ENCODE data around the gene GAS5. TPM values are rescaled to one million over a fixed set of nuclear protein-coding genes. Genes with fewer than 3 reads are reported as not detected.

GAS5 gene
- total RNA-seq, 1 donor from 2014 or later, result 2,249 TPM

- TF ChIP-seq, protein P1, sequence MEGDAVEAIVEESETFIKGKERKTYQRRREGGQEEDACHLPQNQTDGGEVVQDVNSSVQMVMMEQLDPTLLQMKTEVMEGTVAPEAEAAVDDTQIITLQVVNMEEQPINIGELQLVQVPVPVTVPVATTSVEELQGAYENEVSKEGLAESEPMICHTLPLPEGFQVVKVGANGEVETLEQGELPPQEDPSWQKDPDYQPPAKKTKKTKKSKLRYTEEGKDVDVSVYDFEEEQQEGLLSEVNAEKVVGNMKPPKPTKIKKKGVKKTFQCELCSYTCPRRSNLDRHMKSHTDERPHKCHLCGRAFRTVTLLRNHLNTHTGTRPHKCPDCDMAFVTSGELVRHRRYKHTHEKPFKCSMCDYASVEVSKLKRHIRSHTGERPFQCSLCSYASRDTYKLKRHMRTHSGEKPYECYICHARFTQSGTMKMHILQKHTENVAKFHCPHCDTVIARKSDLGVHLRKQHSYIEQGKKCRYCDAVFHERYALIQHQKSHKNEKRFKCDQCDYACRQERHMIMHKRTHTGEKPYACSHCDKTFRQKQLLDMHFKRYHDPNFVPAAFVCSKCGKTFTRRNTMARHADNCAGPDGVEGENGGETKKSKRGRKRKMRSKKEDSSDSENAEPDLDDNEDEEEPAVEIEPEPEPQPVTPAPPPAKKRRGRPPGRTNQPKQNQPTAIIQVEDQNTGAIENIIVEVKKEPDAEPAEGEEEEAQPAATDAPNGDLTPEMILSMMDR (IDR thresholded peaks at IDR 0.05; ENCODE audit: insufficient read depth, low read length, poor library complexity, severe bottlenecking), result no peak
- Histone ChIP-seq H3K4me3 (ENCODE audit: low read depth, low read length) (no peak overlapping the region), H3K36me3 (ENCODE audit: control insufficient read depth, insufficient read depth, low read length) (no peaks in the 10 kb centered on the region), H3K27me3 (ENCODE audit: control insufficient read depth, insufficient read depth, low read length) (no peaks in the 10 kb centered on the region)
- no peak for DNase-seq (ENCODE audit: low read depth)
These were observed 8.9 kb upstream of the GAS5 start for GRCh38 chr1:173876732-173877131.

- TF ChIP-seq, protein P1 (IDR thresholded peaks at IDR 0.05; ENCODE audit: insufficient read depth, low read length, poor library complexity, severe bottlenecking), result no peak
- Histone ChIP-seq H3K4me3 (ENCODE audit: low read depth, low read length) (no peak overlapping the region), H3K36me3 (ENCODE audit: control insufficient read depth, insufficient read depth, low read length) (peaks cover 5% of the 10 kb centered on the region), H3K27me3 (ENCODE audit: control insufficient read depth, insufficient read depth, low read length) (no peaks in the 10 kb centered on the region)
- no peak for DNase-seq (ENCODE audit: low read depth)
These were observed 3.7 kb upstream of the GAS5 start for GRCh38 chr1:173871500-173871899.

DNA sequence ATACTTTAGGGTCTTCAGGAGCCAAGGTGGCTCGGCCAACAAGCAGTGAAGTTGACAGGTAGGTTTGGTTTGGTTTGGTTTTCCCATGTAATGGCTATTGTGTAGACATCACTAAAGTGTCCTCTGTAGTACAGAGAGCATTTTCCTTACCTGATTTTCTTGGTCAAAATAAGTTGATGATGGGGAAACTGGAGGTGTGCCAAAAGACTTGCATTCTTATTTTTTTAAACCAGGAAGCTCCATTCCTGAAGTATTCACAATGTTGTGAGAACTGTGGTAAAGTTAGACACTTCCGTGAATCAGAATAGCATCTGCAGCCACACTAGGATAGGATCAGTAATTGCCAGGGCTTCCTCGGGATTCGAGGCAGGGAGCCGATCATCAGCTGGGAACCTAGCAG, 3.3 kb upstream of the GAS5 start:
- no peak for DNase-seq (ENCODE audit: low read depth)
- Histone ChIP-seq H3K36me3 (ENCODE audit: control insufficient read depth, insufficient read depth, low read length) (peaks cover 5% of the 10 kb centered on the region), H3K4me3 (ENCODE audit: low read depth, low read length) (no peak overlapping the region), H3K27me3 (ENCODE audit: control insufficient read depth, insufficient read depth, low read length) (no peaks in the 10 kb centered on the region)
- TF ChIP-seq, protein P1 (IDR thresholded peaks at IDR 0.05; ENCODE audit: insufficient read depth, low read length, poor library complexity, severe bottlenecking), result no peak

DNA sequence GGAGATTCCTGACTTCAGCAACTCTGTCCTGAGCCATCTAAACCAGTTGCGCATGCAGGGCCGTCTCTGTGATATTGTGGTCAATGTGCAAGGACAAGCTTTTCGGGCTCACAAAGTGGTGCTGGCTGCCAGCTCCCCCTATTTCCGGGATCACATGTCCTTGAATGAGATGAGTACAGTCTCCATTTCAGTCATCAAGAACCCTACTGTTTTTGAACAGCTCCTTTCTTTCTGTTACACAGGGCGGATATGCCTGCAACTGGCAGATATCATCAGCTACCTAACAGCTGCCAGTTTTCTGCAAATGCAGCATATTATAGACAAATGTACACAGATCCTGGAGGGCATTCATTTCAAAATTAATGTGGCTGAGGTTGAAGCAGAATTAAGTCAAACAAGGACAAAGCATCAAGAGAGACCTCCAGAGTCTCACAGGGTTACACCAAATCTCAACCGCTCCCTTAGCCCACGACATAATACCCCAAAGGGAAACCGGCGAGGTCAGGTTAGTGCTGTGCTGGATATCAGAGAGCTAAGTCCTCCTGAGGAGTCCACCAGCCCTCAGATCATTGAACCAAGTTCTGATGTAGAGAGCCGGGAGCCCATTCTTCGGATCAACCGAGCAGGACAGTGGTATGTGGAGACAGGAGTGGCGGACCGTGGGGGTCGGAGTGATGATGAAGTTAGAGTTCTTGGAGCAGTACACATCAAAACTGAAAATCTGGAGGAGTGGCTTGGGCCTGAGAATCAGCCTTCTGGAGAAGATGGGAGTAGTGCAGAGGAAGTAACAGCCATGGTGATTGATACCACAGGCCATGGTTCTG, 2.7 kb upstream of the GAS5 start:
- H3K4me3 ChIP-seq (ENCODE audit: low read depth, low read length), result no peak overlapping the region
- TF ChIP-seq, protein P1 (IDR thresholded peaks at IDR 0.05; ENCODE audit: insufficient read depth, low read length, poor library complexity, severe bottlenecking), result no peak
- peaks cover 5% of the 10 kb centered on the region for H3K36me3 ChIP-seq (ENCODE audit: control insufficient read depth, insufficient read depth, low read length)
- DNase-seq (ENCODE audit: low read depth), result no peak
- H3K27me3 ChIP-seq (ENCODE audit: control insufficient read depth, insufficient read depth, low read length), result no peaks in the 10 kb centered on the region

DNA sequence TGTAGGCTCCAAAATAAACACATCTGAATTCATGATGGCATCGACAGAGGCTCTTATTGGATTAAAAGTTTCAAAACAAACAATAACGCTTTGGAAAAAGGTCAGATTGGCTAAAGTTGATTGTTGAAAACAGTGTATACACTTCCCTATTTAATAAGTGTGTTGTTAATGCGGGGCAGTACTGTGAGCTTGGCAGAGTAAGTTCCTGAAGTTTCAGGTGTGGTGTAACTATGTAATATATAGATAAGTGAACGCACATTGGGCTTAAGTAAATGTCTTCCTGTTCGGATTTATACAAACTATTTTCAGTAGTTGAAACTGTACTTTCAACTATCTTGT, 1.2 kb upstream of the GAS5 start:
- DNase-seq (ENCODE audit: low read depth), result no peak
- H3K36me3 ChIP-seq (ENCODE audit: control insufficient read depth, insufficient read depth, low read length), result peaks cover 6% of the 10 kb centered on the region
- peak overlapping the region; percentile 75 for H3K4me3 ChIP-seq (ENCODE audit: low read depth, low read length)
- no peaks in the 10 kb centered on the region for H3K27me3 ChIP-seq (ENCODE audit: control insufficient read depth, insufficient read depth, low read length)
- TF ChIP-seq, protein P1 (IDR thresholded peaks at IDR 0.05; ENCODE audit: insufficient read depth, low read length, poor library complexity, severe bottlenecking), result no peak

All from kidney epithelial cell (primary cell).